Common myeloid progenitor, CD34-positive (primary cell): ENCODE measurements around the gene BARHL2.

Experiments
- CTCF ChIA-PET: fragments of 350-600 bp; sonication (Branson Sonifier 250); formaldehyde crosslinking; loops from one replicate; lab custom pipeline; 2021; ENCODE audit warnings: antibody characterized with exemption; lab: Charles Lee
- POLR2A ChIA-PET: fragments of 350-600 bp; sonication (Branson Sonifier 250); formaldehyde crosslinking; loops from one replicate; lab custom pipeline; 2021; ENCODE audit warnings: antibody characterized with exemption; lab: Charles Lee
- DNase-seq, 3 donors: peaks; one replicate each; pipeline versions ENCODE4 v3.0.0 to v3.0.0-alpha.2; 2013
- H3K27ac ChIP-seq, 2 experiments: 1 replicate in 1 of 2; 2 replicates in 1 of 2; pipeline ENCODE4 v1.7.0; 2013; ENCODE audit warnings: inconsistent platforms in 2 of 2, low read length in 2 of 2, mild to moderate bottlenecking in 2 of 2, low read depth in 1 of 2, moderate library complexity in 1 of 2; ENCODE audit not compliant: severe bottlenecking in 2 of 2, insufficient read depth in 1 of 2, poor library complexity in 1 of 2
- H3K27me3 ChIP-seq, 5 experiments: replicated peaks in 2 of 5; 1 replicate in 3 of 5; 2 replicates in 2 of 5; pipeline versions ENCODE4 v1.6.1 to v1.7.0; 2013; ENCODE audit warnings: low read length in 4 of 5, mild to moderate bottlenecking in 2 of 5, moderate library complexity in 2 of 5, inconsistent platforms in 1 of 5; ENCODE audit not compliant: insufficient read depth in 5 of 5, control insufficient read depth in 4 of 5
- H3K36me3 ChIP-seq, 4 experiments: 1 replicate in 2 of 4; 2 replicates in 2 of 4; pipeline versions ENCODE4 v1.6.1 to v1.7.0; 2013; ENCODE audit warnings: low read length in 3 of 4, control low read depth in 1 of 4, mild to moderate bottlenecking in 1 of 4; ENCODE audit not compliant: control insufficient read depth in 4 of 4, insufficient read depth in 4 of 4
- H3K4me1 ChIP-seq, 4 experiments: 1 replicate in 3 of 4; 2 replicates in 1 of 4; pipeline versions ENCODE4 v1.6.1 to v1.7.1; 2013; ENCODE audit warnings: low read length in 3 of 4, mild to moderate bottlenecking in 3 of 4, control low read depth in 1 of 4, inconsistent platforms in 1 of 4, moderate library complexity in 1 of 4; ENCODE audit not compliant: control insufficient read depth in 4 of 4, insufficient read depth in 4 of 4; ENCODE audit errors: control extremely low read depth in 1 of 4
- H3K4me3 ChIP-seq, 7 experiments: 1 replicate in 4 of 7; 2 replicates in 3 of 7; pipeline versions ENCODE4 v1.5.1 to v1.7.0; 2013; ENCODE audit warnings: mild to moderate bottlenecking in 7 of 7, low read length in 6 of 7, moderate library complexity in 6 of 7, inconsistent platforms in 2 of 7, low read depth in 2 of 7, control low read depth in 1 of 7; ENCODE audit not compliant: insufficient read depth in 4 of 7, control insufficient read depth in 1 of 7; ENCODE audit errors: extremely low read depth in 1 of 7
- H3K9me3 ChIP-seq, 5 experiments: 1 replicate in 4 of 5; 2 replicates in 1 of 5; pipeline versions ENCODE4 v1.6.1 to v1.7.1; 2013; ENCODE audit warnings: low read length in 4 of 5, mild to moderate bottlenecking in 2 of 5, inconsistent platforms in 1 of 5, low read depth in 1 of 5, moderate library complexity in 1 of 5; ENCODE audit not compliant: control insufficient read depth in 4 of 5, insufficient read depth in 2 of 5; ENCODE audit errors: control extremely low read depth in 1 of 5
- WGBS: methylation state at CpG from one replicate; pipeline ENCODE4 v1.1.5; 2013; ENCODE audit not compliant: insufficient coverage; 5-methylcytosine and 5-hydroxymethylcytosine counted together

The BARHL2 gene

GRCh38 chr1:90715309-90715708 lies 1.8 kb downstream of the BARHL2 start:
- Histone ChIP-seq H3K36me3 (no peaks in the 10 kb centered on the region), H3K9me3 (peaks cover 0 to 8% (median 0%) of the 10 kb centered on the region in 5 experiments), H3K27ac (no peak overlapping the region), H3K4me3 (no peak overlapping the region), H3K4me1 (peaks cover 0 to 19% (median 15%) of the 10 kb centered on the region in 4 experiments), H3K27me3 (peaks cover 12 to 99% (median 62%) of the 10 kb centered on the region in 5 experiments)
- CTCF ChIA-PET, result interaction anchor here (0.7 kb wide), 1 partner anchor 11 kb away, joined by 4 read pairs; no protein-coding TSS in a partner anchor
- POLR2A ChIA-PET, result no interaction called here
- DNase-seq, result no peak
- WGBS, result 0% methylated on average over 2 of the region's 5 CpGs

DNA sequence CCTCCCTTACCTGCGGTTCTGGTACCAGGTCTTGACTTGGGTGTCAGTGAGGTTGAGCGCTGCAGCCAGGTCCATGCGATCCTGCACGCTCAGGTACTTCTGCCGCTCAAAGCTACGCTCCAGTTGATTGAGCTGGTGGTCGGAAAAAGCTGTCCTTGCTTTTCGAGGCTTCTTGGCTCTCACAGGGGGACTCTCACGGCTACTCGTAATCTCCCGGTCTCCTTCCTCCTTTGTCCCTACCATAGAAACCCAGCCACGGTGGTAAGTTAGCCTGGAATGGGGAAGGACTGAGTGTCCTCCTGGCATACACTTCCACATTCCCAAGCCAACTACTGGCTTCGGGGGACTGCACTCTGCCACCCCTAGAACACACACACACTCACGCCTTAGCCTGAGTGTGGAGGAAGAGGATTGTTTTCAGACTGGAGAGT lies 2.6 kb downstream of the BARHL2 start:
- Histone ChIP-seq H3K4me1 (peaks cover 0 to 19% (median 15%) of the 10 kb centered on the region in 4 experiments), H3K9me3 (peaks cover 0 to 7% (median 0%) of the 10 kb centered on the region in 5 experiments), H3K27me3 (peaks cover 12 to 99% (median 63%) of the 10 kb centered on the region in 5 experiments), H3K36me3 (no peaks in the 10 kb centered on the region), H3K4me3 (no peak overlapping the region), H3K27ac (no peak overlapping the region)
- 8% methylated on average over 11 of the region's 14 CpGs for WGBS
- POLR2A ChIA-PET, result no interaction called here
- CTCF ChIA-PET, result interaction anchor here (0.7 to 1.4 kb wide), 2 partner anchors 12 to 17 kb away, joined by 3 to 4 read pairs; no protein-coding TSS in a partner anchor
- DNase-seq, result no peak

DNA sequence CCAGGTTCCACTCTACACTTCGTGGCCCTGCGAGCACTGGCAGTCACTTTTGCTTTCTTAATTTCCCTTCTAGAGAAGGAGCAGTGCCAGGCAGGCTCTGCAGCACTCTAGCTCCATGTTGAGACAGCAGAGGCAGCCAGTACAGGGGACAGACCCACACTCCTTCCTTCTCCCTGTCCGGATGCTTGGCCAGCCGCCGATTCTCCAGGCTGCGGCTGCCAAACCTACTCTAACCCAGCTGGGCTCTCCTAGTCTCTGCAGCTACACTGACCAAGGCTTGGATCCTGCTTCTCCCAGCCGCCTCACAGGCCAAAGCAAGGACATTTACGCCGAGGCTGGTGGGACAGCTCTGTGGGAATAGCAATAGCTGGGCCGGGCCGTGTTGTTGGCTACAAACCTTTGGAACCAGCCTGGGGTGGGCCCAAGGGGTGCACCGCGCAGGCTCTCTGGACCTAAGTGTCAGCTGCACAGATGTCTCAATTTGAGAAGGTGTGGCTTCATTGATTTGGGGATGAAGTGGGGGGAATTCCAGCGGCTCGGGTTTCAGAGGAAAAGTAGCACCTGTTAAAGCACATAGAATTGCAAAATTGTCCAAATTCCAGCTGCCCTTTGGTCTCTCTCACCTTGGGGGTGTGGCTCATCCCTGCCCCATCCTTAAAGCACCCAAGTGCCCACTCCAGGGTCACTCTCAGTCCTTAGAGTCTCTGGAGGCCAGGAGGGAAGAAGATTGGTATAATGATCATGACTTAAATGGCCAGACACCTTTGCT lies 3.2 kb downstream of the BARHL2 start:
- Histone ChIP-seq H3K27ac (no peak overlapping the region), H3K9me3 (peaks cover 0 to 6% (median 0%) of the 10 kb centered on the region in 5 experiments)

GRCh38 chr1:90712915-90713730 lies 4.0 kb downstream of the BARHL2 start:
- POLR2A ChIA-PET, result no interaction called here
- no peak for DNase-seq
- Histone ChIP-seq H3K4me1 (peaks cover 0 to 10% (median 7%) of the 10 kb centered on the region in 4 experiments), H3K27ac (no peak overlapping the region), H3K9me3 (peaks cover 0 to 9% (median 0%) of the 10 kb centered on the region in 5 experiments), H3K36me3 (no peaks in the 10 kb centered on the region), H3K27me3 (peaks cover 21 to 99% (median 65%) of the 10 kb centered on the region in 5 experiments), H3K4me3 (no peak overlapping the region)
- CTCF ChIA-PET, result no interaction called here
- WGBS, result 5% methylated on average over 9 of the region's 15 CpGs

More for the DNA sequence above, 3.2 kb downstream of the BARHL2 start:
- Histone ChIP-seq H3K27me3 (peaks cover 16 to 99% (median 62%) of the 10 kb centered on the region in 5 experiments), H3K36me3 (no peaks in the 10 kb centered on the region), H3K4me1 (peaks cover 0 to 18% (median 13%) of the 10 kb centered on the region in 4 experiments), H3K4me3 (no peak overlapping the region)
- ChIA-PET CTCF (interaction anchor here (1.4 kb wide), 1 partner anchor 17 kb away, joined by 3 read pairs; no protein-coding TSS in a partner anchor), POLR2A (no interaction called here)
- no peak for DNase-seq
- WGBS, result 7% methylated on average over 13 of the region's 15 CpGs

- WGBS, result 9% methylated on average over 21 of the region's 21 CpGs
- no peak for DNase-seq
- no peak overlapping the region for H3K27ac ChIP-seq
- H3K9me3 ChIP-seq, result peaks cover 0 to 9% (median 0%) of the 10 kb centered on the region in 5 experiments
- H3K4me3 ChIP-seq, result no peak overlapping the region
- CTCF ChIA-PET, result no interaction called here
- peaks cover 25 to 100% (median 70%) of the 10 kb centered on the region in 5 experiments for H3K27me3 ChIP-seq
- peaks cover 0 to 6% (median 2%) of the 10 kb centered on the region in 4 experiments for H3K4me1 ChIP-seq
- no peaks in the 10 kb centered on the region for H3K36me3 ChIP-seq
- POLR2A ChIA-PET, result no interaction called here
Observed at GRCh38 chr1:90712153-90712856, 4.8 kb downstream of the BARHL2 start.

- Histone ChIP-seq H3K9me3 (peaks cover 0 to 6% (median 0%) of the 10 kb centered on the region in 5 experiments), H3K27me3 (peaks cover 25 to 100% (median 66%) of the 10 kb centered on the region in 5 experiments), H3K27ac (no peak overlapping the region), H3K36me3 (no peaks in the 10 kb centered on the region), H3K4me1 (peaks cover 0 to 8% (median 7%) of the 10 kb centered on the region in 4 experiments), H3K4me3 (no peak overlapping the region)
- ChIA-PET CTCF (interaction anchor here (1.0 kb wide), 1 partner anchor 14 kb away, joined by 3 read pairs; no protein-coding TSS in a partner anchor), POLR2A (no interaction called here)
- no peak for DNase-seq
- 20% methylated on average over 2 of the region's 5 CpGs for WGBS
Observed at GRCh38 chr1:90711696-90712095, 5.4 kb downstream of the BARHL2 start.
